HL-60 (cell line): ENCODE data around the gene HDC.

ENCODE experiments used
- POLR2AphosphoS5 ChIP-seq: IDR thresholded peaks from 2 replicates; pipeline ENCODE4 v1.6.1; 2012; ENCODE audit warnings: low read depth
- TF ChIP-seq, protein P1 (sequence below): IDR thresholded peaks from one replicate; pipeline ENCODE4 v1.5.1; 2011; ENCODE audit warnings: low read length, control low read depth, inconsistent platforms; ENCODE audit not compliant: insufficient read depth

- TF ChIP-seq, protein P1, sequence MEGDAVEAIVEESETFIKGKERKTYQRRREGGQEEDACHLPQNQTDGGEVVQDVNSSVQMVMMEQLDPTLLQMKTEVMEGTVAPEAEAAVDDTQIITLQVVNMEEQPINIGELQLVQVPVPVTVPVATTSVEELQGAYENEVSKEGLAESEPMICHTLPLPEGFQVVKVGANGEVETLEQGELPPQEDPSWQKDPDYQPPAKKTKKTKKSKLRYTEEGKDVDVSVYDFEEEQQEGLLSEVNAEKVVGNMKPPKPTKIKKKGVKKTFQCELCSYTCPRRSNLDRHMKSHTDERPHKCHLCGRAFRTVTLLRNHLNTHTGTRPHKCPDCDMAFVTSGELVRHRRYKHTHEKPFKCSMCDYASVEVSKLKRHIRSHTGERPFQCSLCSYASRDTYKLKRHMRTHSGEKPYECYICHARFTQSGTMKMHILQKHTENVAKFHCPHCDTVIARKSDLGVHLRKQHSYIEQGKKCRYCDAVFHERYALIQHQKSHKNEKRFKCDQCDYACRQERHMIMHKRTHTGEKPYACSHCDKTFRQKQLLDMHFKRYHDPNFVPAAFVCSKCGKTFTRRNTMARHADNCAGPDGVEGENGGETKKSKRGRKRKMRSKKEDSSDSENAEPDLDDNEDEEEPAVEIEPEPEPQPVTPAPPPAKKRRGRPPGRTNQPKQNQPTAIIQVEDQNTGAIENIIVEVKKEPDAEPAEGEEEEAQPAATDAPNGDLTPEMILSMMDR, result no peak
- no peak for TF ChIP-seq POLR2AphosphoS5
These were observed 39.3 kb upstream of the HDC start for GRCh38 chr15:50304836-50305235.
